ENCODE results near the gene RPL36.

RPL36 gene

GRCh38 chr19:5654931-5655330 is 35.2 kb upstream of the RPL36 start:
- H3K27me3 ChIP-seq (ENCODE audit: control insufficient read depth, insufficient read depth, low read length) = no peaks in the 10 kb centered on the region
- no peak overlapping the region for H3K4me3 ChIP-seq (ENCODE audit: low read depth, low read length)
- H3K4me2 ChIP-seq (ENCODE audit: low read length) = no peak overlapping the region
- no peak for TF ChIP-seq CTCF (IDR thresholded peaks at IDR 0.05)
- H3K9me3 ChIP-seq (ENCODE audit: control insufficient read depth, low read length) = no peaks in the 10 kb centered on the region
- no peak overlapping the region for H3K9ac ChIP-seq
- no peaks in the 10 kb centered on the region for H3K36me3 ChIP-seq (ENCODE audit: control insufficient read depth, insufficient read depth, low read length)
- H2AFZ ChIP-seq = no peak overlapping the region
- no peaks in the 10 kb centered on the region for H3K4me1 ChIP-seq
- no peak overlapping the region for H3K27ac ChIP-seq
- peaks cover 52% of the 10 kb centered on the region for H3K79me2 ChIP-seq

- H3K36me3 ChIP-seq (ENCODE audit: control insufficient read depth, insufficient read depth, low read length) = no peaks in the 10 kb centered on the region
These were observed 34.7 kb upstream of the RPL36 start for GRCh38 chr19:5655412-5655811.

DNA sequence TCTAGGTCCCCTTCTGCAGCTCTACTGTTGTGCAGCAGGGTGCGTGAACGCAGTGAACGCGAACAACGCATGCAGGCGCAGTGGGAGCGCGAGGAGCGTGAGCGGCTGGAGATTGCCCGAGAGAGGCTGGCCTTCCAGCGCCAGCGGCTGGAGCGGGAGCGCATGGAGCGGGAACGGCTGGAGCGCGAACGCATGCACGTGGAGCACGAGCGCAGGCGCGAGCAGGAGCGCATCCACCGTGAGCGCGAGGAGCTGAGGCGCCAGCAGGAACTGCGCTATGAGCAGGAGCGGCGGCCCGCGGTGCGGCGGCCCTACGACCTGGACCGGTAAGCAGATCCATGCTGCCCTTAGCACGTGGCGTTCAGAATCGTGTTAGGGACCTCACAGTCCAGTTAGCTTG is 28.6 kb upstream of the RPL36 start:
- Histone ChIP-seq H2AFZ (no peak overlapping the region), H3K27me3 (ENCODE audit: control insufficient read depth, insufficient read depth, low read length) (no peaks in the 10 kb centered on the region), H3K36me3 (ENCODE audit: control insufficient read depth, insufficient read depth, low read length) (no peaks in the 10 kb centered on the region), H3K9ac (no peak overlapping the region), H3K27ac (no peak overlapping the region), H3K4me2 (ENCODE audit: low read length) (no peak overlapping the region), H3K79me2 (peaks cover 22% of the 10 kb centered on the region), H3K4me3 (ENCODE audit: low read depth, low read length) (no peak overlapping the region), H3K9me3 (ENCODE audit: control insufficient read depth, low read length) (no peaks in the 10 kb centered on the region), H3K4me1 (no peaks in the 10 kb centered on the region)
- TF ChIP-seq CTCF (IDR thresholded peaks at IDR 0.05) = no peak

More at GRCh38 chr19:5655412-5655811, 34.7 kb upstream of the RPL36 start:
- Histone ChIP-seq H3K27ac (no peak overlapping the region), H3K4me1 (no peaks in the 10 kb centered on the region), H2AFZ (no peak overlapping the region), H3K27me3 (ENCODE audit: control insufficient read depth, insufficient read depth, low read length) (no peaks in the 10 kb centered on the region), H3K4me2 (ENCODE audit: low read length) (no peak overlapping the region), H3K9ac (no peak overlapping the region), H3K9me3 (ENCODE audit: control insufficient read depth, low read length) (no peaks in the 10 kb centered on the region), H3K79me2 (peaks cover 52% of the 10 kb centered on the region), H3K4me3 (ENCODE audit: low read depth, low read length) (no peak overlapping the region)
- no peak for TF ChIP-seq CTCF (IDR thresholded peaks at IDR 0.05)

DNA sequence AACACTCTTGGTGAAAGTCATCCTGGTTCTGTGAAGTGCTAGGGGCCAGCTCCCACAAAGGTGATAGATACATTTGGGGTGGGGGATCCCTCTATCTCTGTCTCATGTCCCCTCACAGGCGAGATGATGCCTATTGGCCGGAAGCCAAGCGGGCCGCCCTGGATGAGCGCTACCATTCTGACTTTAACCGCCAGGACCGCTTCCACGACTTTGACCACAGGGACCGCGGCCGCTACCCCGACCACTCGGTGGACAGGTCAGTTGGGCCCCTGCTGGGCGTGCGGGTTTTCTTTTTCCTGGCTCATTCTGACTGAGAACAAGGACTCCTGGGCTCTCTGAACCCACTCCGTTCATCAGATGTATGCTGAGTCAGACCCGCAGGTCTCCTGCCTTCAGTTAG is 26.2 kb upstream of the RPL36 start:
- no peak overlapping the region for H3K4me3 ChIP-seq (ENCODE audit: low read depth, low read length)
- no peak for TF ChIP-seq CTCF (IDR thresholded peaks at IDR 0.05)
- H3K9ac ChIP-seq = no peak overlapping the region
- peaks cover 7% of the 10 kb centered on the region for H3K79me2 ChIP-seq
- H2AFZ ChIP-seq = no peak overlapping the region
- H3K4me1 ChIP-seq = no peaks in the 10 kb centered on the region
- no peak overlapping the region for H3K4me2 ChIP-seq (ENCODE audit: low read length)
- H3K36me3 ChIP-seq (ENCODE audit: control insufficient read depth, insufficient read depth, low read length) = no peaks in the 10 kb centered on the region
- H3K27me3 ChIP-seq (ENCODE audit: control insufficient read depth, insufficient read depth, low read length) = no peaks in the 10 kb centered on the region
- H3K9me3 ChIP-seq (ENCODE audit: control insufficient read depth, low read length) = no peaks in the 10 kb centered on the region
- no peak overlapping the region for H3K27ac ChIP-seq

GRCh38 chr19:5664515-5664914 is 25.6 kb upstream of the RPL36 start:
- Histone ChIP-seq H3K4me3 (ENCODE audit: low read depth, low read length) (no peak overlapping the region), H3K27me3 (ENCODE audit: control insufficient read depth, insufficient read depth, low read length) (no peaks in the 10 kb centered on the region), H3K9me3 (ENCODE audit: control insufficient read depth, low read length) (no peaks in the 10 kb centered on the region), H3K4me2 (ENCODE audit: low read length) (no peak overlapping the region), H3K36me3 (ENCODE audit: control insufficient read depth, insufficient read depth, low read length) (no peaks in the 10 kb centered on the region), H3K27ac (no peak overlapping the region), H2AFZ (no peak overlapping the region), H3K4me1 (no peaks in the 10 kb centered on the region), H3K9ac (no peak overlapping the region), H3K79me2 (peaks cover 6% of the 10 kb centered on the region)
- no peak for TF ChIP-seq CTCF (IDR thresholded peaks at IDR 0.05)

All from parathyroid adenoma (tissue), 2 donors.